ENCODE results near the gene MAPRE2. TPM values are rescaled to one million over a fixed set of nuclear protein-coding genes. Genes with fewer than 3 reads are reported as not detected.
"Not testable (repeated sequence)": the region's sequence is repeated elsewhere in the genome, so short reads cannot be mapped to it uniquely, and the experiment has no call there.

Gene MAPRE2
- total RNA-seq, 2 experiments from 2014 or later = 70.7 to 72.7 TPM

- intact Hi-C loops (cut with micrococcal nuclease) = no loop called here
- H3K27ac Mint-ChIP-seq = peak overlapping the region; percentile 65
- ChIA-PET POLR2A (no interaction called here), CTCF (interaction anchor here (1.0 to 1.8 kb wide), 4 partner anchors 9 to 100 kb away, joined by 3 to 6 read pairs (median 3); no protein-coding TSS in a partner anchor)
- H3K4me1 Mint-ChIP-seq (ENCODE audit: low read depth) = peaks cover 57% of the 10 kb centered on the region
- ATAC-seq (peak; percentile 70), DNase-seq (no peak)
- no peaks in the 10 kb centered on the region for H3K27me3 Mint-ChIP-seq
- H3K9me3 Mint-ChIP-seq = peaks cover 8% of the 10 kb centered on the region
- no peak for TF ChIP-seq CTCF (IDR thresholded peaks at IDR 0.05)
- peaks cover 37% of the 10 kb centered on the region for H3K36me3 Mint-ChIP-seq (ENCODE audit: low read depth)
- H3K4me3 Mint-ChIP-seq = no peak overlapping the region
These were observed 65.0 kb downstream of the MAPRE2 start for GRCh38 chr18:35106013-35106844.

- ChIA-PET CTCF (interaction anchor here (1.3 to 1.8 kb wide), 2 partner anchors 8 to 77 kb away, joined by 3 to 6 read pairs; no protein-coding TSS in a partner anchor), POLR2A (no interaction called here)
- ATAC-seq = peak; percentile 74
- H3K36me3 Mint-ChIP-seq (ENCODE audit: low read depth) = peaks cover 38% of the 10 kb centered on the region
- H3K27ac Mint-ChIP-seq = peak overlapping the region; percentile 65
- DNase-seq = no peak
- intact Hi-C loops (cut with micrococcal nuclease) = no loop called here
- no peak overlapping the region for H3K4me3 Mint-ChIP-seq
- no peak for TF ChIP-seq CTCF (IDR thresholded peaks at IDR 0.05)
- H3K9me3 Mint-ChIP-seq = peaks cover 8% of the 10 kb centered on the region
- no peaks in the 10 kb centered on the region for H3K27me3 Mint-ChIP-seq
- H3K4me1 Mint-ChIP-seq (ENCODE audit: low read depth) = peaks cover 57% of the 10 kb centered on the region
These were observed 65.6 kb downstream of the MAPRE2 start for GRCh38 chr18:35106845-35107148.

- Mint-ChIP-seq H3K4me3 (no peak overlapping the region), H3K27ac (no peak overlapping the region), H3K27me3 (no peaks in the 10 kb centered on the region), H3K9me3 (peaks cover 8% of the 10 kb centered on the region), H3K36me3 (ENCODE audit: low read depth) (peaks cover 34% of the 10 kb centered on the region), H3K4me1 (ENCODE audit: low read depth) (peaks cover 56% of the 10 kb centered on the region)
- POLR2A ChIA-PET = no interaction called here
- TF ChIP-seq CTCF (IDR thresholded peaks at IDR 0.05) = no peak
- CTCF ChIA-PET = interaction anchor here (1.8 kb wide), 1 partner anchor 77 kb away, joined by 6 read pairs; no protein-coding TSS in a partner anchor
- ATAC-seq (no peak), DNase-seq (no peak)
- intact Hi-C loops (cut with micrococcal nuclease) = no loop called here
These were observed 66.0 kb downstream of the MAPRE2 start for GRCh38 chr18:35107216-35107615.

GRCh38 chr18:35108088-35108487, 66.9 kb downstream of the MAPRE2 start:
- peaks cover 38% of the 10 kb centered on the region for H3K36me3 Mint-ChIP-seq (ENCODE audit: low read depth)
- H3K4me3 Mint-ChIP-seq; intact Hi-C loops (cut with micrococcal nuclease): not testable (repeated sequence)

GRCh38 chr18:35110059-35110458, 68.8 kb downstream of the MAPRE2 start:
- no peak for DNase-seq
- Mint-ChIP-seq H3K9me3 (peaks cover 8% of the 10 kb centered on the region), H3K27ac (no peak overlapping the region), H3K4me3 (no peak overlapping the region), H3K4me1 (ENCODE audit: low read depth) (peaks cover 62% of the 10 kb centered on the region), H3K27me3 (no peaks in the 10 kb centered on the region), H3K36me3 (ENCODE audit: low read depth) (peaks cover 39% of the 10 kb centered on the region)
- ChIA-PET POLR2A (interaction anchor here (0.6 kb wide), 1 partner anchor 388 kb away, joined by 3 read pairs; the partner anchor contains the start of gene INO80C), CTCF (interaction anchor here (0.9 kb wide), 1 partner anchor 17 kb away, joined by 3 read pairs; no protein-coding TSS in a partner anchor)
- ATAC-seq = no peak
- TF ChIP-seq CTCF (IDR thresholded peaks at IDR 0.05) = no peak
- intact Hi-C loops (cut with micrococcal nuclease) = no loop called here

More at GRCh38 chr18:35108088-35108487, 66.9 kb downstream of the MAPRE2 start:
- ATAC-seq, DNase-seq, H3K9me3 Mint-ChIP-seq, CTCF ChIA-PET, H3K27me3 Mint-ChIP-seq, POLR2A ChIA-PET: not testable (repeated sequence)
- Mint-ChIP-seq H3K27ac (peak overlapping the region; percentile 13), H3K4me1 (ENCODE audit: low read depth) (peaks cover 58% of the 10 kb centered on the region)

All from activated CD8-positive, alpha-beta T cell treated with anti-CD3 and anti-CD28 coated beads for 36 hours (primary cell).